Type B pancreatic cell (in vitro differentiated cells): ENCODE results near the gene RAPGEF4. TPM values are rescaled to one million over a fixed set of nuclear protein-coding genes. Genes with fewer than 3 reads are reported as not detected.

Experiments
- DNase-seq: peaks from one replicate; pipeline ENCODE4 v3.0.0; 2021; ENCODE audit warnings: mixed read lengths; ENCODE audit not compliant: unreplicated experiment; ENCODE audit errors: extremely low spot score
- H3K27ac Mint-ChIP-seq: 2 replicates; pipeline ENCODE4 v1.8.0; 2021; ENCODE audit warnings: mild to moderate bottlenecking, mixed read lengths
- H3K27me3 Mint-ChIP-seq: 2 replicates; pipeline ENCODE4 v1.8.0; 2021; ENCODE audit warnings: mixed read lengths
- H3K36me3 Mint-ChIP-seq: 2 replicates; pipeline ENCODE4 v1.8.0; 2021; ENCODE audit warnings: mixed read lengths
- H3K4me1 Mint-ChIP-seq: one replicate; pipeline ENCODE4 v1.8.0; 2021; ENCODE audit warnings: mixed read lengths; ENCODE audit not compliant: unreplicated experiment
- H3K4me3 Mint-ChIP-seq: 2 replicates; pipeline ENCODE4 v1.8.0; 2021; ENCODE audit warnings: mild to moderate bottlenecking, mixed read lengths
- H3K9me3 Mint-ChIP-seq: 2 replicates; pipeline ENCODE4 v1.8.0; 2021; ENCODE audit warnings: mixed read lengths
- CTCF ChIP-seq: fragments of 200-600 bp; sonication (generic); conservative IDR thresholded peaks from 2 replicates; pipeline ENCODE4 v1.5.0; 2021; ENCODE audit warnings: antibody characterized with exemption, mild to moderate bottlenecking
- total RNA-seq: library from RNA; stranded (reverse); gene quantifications from 2 replicates; pipeline ENCODE4 v1.2.1, GENCODE V29; 2021; ENCODE audit warnings: low replicate concordance

The RAPGEF4 gene
- total RNA-seq, 1 donor from 2014 or later = 4.3 TPM

- H3K36me3 Mint-ChIP-seq = no peaks in the 10 kb centered on the region
- no peaks in the 10 kb centered on the region for H3K27me3 Mint-ChIP-seq
- peaks cover 6% of the 10 kb centered on the region for H3K4me1 Mint-ChIP-seq
- no peak for TF ChIP-seq CTCF
- peaks cover 6% of the 10 kb centered on the region for H3K9me3 Mint-ChIP-seq
- no peak overlapping the region for H3K4me3 Mint-ChIP-seq
- H3K27ac Mint-ChIP-seq = no peak overlapping the region
- DNase-seq = no peak
Measured at GRCh38 chr2:172947461-172948153, 212.0 kb downstream of the RAPGEF4 start.

DNA sequence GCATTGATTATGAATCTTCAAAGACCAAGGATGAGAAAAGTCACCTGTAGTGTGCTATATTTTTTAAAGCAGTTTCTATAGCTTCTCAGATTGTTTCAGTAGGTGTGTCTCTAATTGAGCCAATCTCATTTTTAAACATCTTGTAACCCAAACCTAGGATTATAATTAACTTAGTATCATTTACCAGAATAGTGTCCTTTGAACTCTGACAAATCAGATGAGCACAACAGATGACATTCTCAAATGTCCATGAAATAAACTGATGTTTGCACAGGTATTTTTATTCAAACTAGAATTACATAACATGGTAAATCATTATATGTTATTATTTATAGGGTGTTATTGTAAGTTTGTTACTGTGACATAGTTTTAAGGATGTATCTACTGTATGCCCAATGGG lies 213.9 kb downstream of the RAPGEF4 start:
- Mint-ChIP-seq H3K9me3 (peaks cover 6% of the 10 kb centered on the region), H3K4me3 (no peak overlapping the region), H3K36me3 (no peaks in the 10 kb centered on the region), H3K27ac (no peak overlapping the region), H3K27me3 (no peaks in the 10 kb centered on the region), H3K4me1 (peaks cover 10% of the 10 kb centered on the region)
- DNase-seq = no peak
- TF ChIP-seq CTCF = no peak

DNA sequence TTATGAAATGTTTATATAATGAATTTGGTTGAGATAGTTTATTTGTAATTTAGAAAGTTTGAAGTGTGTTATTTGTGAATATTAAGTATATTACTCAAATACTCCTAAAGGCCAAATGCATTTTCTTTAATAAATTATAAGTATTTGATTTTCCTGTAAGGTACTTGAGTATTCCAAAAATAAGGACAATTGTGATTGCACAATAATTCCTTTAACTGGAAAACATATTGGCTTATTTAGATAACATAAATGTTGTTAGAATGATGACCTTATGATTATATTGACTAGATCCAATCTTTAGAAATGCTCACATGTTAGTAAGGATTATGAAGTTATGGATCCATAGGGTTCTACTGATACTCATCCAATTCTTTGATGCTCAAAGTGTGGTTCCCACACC lies 214.9 kb downstream of the RAPGEF4 start:
- Mint-ChIP-seq H3K9me3 (peaks cover 6% of the 10 kb centered on the region), H3K4me3 (no peak overlapping the region), H3K36me3 (no peaks in the 10 kb centered on the region), H3K27ac (no peak overlapping the region), H3K4me1 (peaks cover 10% of the 10 kb centered on the region), H3K27me3 (no peaks in the 10 kb centered on the region)
- DNase-seq = no peak
- no peak for TF ChIP-seq CTCF

DNA sequence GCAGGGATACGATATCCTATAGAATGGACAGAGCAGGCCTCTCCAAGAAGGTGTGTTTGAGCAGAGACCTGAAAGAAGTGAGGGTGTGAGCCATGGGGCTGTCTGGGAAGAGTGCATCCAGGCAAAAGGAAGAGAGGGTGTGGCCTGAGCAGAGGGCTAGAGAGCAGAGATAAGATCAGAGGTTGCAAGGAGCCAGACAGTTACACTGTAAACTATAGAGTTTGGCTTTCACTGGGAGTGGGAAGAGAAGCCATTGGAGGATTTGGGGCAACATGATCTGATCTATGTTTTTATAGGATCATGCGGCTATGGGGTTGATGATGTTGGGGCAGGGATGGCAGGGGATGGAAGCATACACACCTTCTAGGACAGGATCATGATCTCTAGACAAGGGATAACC lies 215.9 kb downstream of the RAPGEF4 start:
- TF ChIP-seq CTCF = no peak
- Mint-ChIP-seq H3K4me3 (no peak overlapping the region), H3K36me3 (no peaks in the 10 kb centered on the region), H3K4me1 (peaks cover 10% of the 10 kb centered on the region), H3K9me3 (peaks cover 6% of the 10 kb centered on the region), H3K27me3 (no peaks in the 10 kb centered on the region), H3K27ac (no peak overlapping the region)
- no peak for DNase-seq

DNA sequence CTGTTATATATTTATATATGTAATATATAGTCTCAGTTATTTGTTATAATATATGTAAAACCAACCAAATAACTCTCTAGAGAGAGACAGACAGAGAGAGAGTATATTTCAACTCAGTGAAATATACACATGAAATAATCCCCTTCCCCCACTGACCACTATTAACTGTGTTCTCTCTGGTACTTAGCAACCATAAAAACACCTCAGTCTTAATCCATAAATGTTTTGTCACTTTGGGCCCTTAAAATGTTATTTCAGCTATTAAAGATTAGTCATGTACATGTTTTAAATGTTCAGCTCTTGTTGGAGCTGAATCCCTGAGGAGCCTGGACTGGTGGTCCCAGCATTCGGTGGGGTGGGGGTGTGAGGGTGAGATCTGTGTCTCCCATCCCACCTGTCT lies 217.8 kb downstream of the RAPGEF4 start:
- Mint-ChIP-seq H3K4me1 (peaks cover 10% of the 10 kb centered on the region), H3K9me3 (peaks cover 6% of the 10 kb centered on the region), H3K27ac (peak overlapping the region; percentile 89), H3K4me3 (peak overlapping the region; percentile 37), H3K27me3 (no peaks in the 10 kb centered on the region), H3K36me3 (no peaks in the 10 kb centered on the region)
- no peak for DNase-seq
- TF ChIP-seq CTCF = no peak
